ENCODE data around the gene SPATA9. TPM values are rescaled to one million over a fixed set of nuclear protein-coding genes. Genes with fewer than 3 reads are reported as not detected.

Gene SPATA9
- total RNA-seq, 1 experiment from 2014 or later = not detected

DNA sequence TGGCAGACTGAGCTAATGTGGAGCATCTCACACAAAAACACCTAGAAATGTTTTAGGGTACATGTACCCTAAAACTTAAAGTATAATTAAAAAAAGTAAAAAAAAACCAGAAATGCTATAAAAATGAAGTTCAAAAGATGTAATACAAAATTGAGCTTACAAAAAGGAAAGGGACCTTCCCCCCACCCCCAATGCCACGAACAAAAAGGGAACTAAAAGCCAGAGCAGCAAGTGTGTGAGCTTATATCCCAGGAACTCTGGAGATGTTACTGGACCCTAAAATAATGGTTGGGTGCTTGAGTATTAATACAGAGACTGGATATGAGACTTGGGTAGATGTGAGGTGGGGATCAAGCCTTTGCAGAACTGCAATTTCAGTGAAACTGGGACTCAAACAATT, 11.0 kb downstream of the SPATA9 start:
- Histone ChIP-seq H4K20me1 (ENCODE audit: insufficient read depth) (no peaks in the 10 kb centered on the region), H3K9me2 (ENCODE audit: insufficient read depth) (no peaks in the 10 kb centered on the region), H2AFZ (ENCODE audit: low read depth, low read length, poor library complexity, severe bottlenecking) (no peak overlapping the region), H3K27me3 (ENCODE audit: insufficient read depth, low read length) (no peaks in the 10 kb centered on the region), H3K4me2 (ENCODE audit: low read length) (no peak overlapping the region), H3K9me3 (ENCODE audit: control insufficient read depth in 1 of 2, insufficient read depth in 1 of 2, low read depth in 1 of 2, low read length in 2 of 2) (no peaks in the 10 kb centered on the region), H3K36me3 (ENCODE audit: control insufficient read depth in 1 of 2, insufficient read depth in 2 of 2, low read length in 2 of 2) (no peaks in the 10 kb centered on the region), H3K4me1 (ENCODE audit: control insufficient read depth in 1 of 2, insufficient read depth in 2 of 2, low read length in 2 of 2) (no peaks in the 10 kb centered on the region), H3K9ac (ENCODE audit: low read length) (no peak overlapping the region), H3K27ac (ENCODE audit: low read depth, low read length) (no peak overlapping the region), H3K79me2 (ENCODE audit: insufficient read depth, low read length) (no peaks in the 10 kb centered on the region), H3K4me3 (replicated peaks in 1 of 2; ENCODE audit: low read depth in 1 of 2, low read length in 2 of 2) (no peak overlapping the region)
- no peak for TF ChIP-seq POLR2AphosphoS5 (IDR thresholded peaks at IDR 0.05; ENCODE audit: low read depth, low read length)
- no TSS peak for BruUV-seq (replicated peaks)
- ATAC-seq = no peak
- intact Hi-C loops (cut with micrococcal nuclease) = no loop called here
- POLR2A ChIA-PET = no interaction called here
- no peak for DNase-seq (ENCODE audit: low read depth, low spot score)
- CTCF ChIA-PET = no interaction called here
- RAD21 ChIA-PET (ENCODE audit: low non-redundant PET in 1 of 2, low total read pairs in 2 of 2, uncharacterized antibody in 2 of 2, unreplicated experiment in 2 of 2) = no interaction called here

DNA sequence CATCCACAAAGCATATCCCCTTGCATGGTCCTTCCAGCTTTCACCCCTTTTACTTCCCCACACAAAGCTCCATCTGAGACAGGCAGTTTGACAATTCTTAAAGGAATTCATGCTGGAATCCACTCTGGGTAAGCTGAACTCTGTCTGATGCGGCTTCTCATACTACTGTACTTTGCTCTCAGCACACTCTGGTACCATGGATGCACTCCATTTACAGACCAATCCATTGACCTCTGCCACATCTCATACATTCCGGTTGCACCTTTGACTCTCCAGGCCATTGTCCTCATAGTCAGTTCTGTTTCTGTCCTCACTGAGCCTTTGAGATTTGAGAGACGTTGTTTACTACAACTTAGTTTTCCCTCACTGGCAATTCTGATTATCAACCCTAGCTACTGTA, 12.2 kb downstream of the SPATA9 start:
- Histone ChIP-seq H3K9me2 (ENCODE audit: insufficient read depth) (no peaks in the 10 kb centered on the region), H4K20me1 (ENCODE audit: insufficient read depth) (no peaks in the 10 kb centered on the region), H3K79me2 (ENCODE audit: insufficient read depth, low read length) (no peaks in the 10 kb centered on the region), H3K4me2 (ENCODE audit: low read length) (no peak overlapping the region), H3K9ac (ENCODE audit: low read length) (no peak overlapping the region), H3K4me3 (replicated peaks in 1 of 2; ENCODE audit: low read depth in 1 of 2, low read length in 2 of 2) (no peak overlapping the region), H3K27ac (ENCODE audit: low read depth, low read length) (no peak overlapping the region), H3K36me3 (ENCODE audit: control insufficient read depth in 1 of 2, insufficient read depth in 2 of 2, low read length in 2 of 2) (no peaks in the 10 kb centered on the region), H2AFZ (ENCODE audit: low read depth, low read length, poor library complexity, severe bottlenecking) (no peak overlapping the region), H3K9me3 (ENCODE audit: control insufficient read depth in 1 of 2, insufficient read depth in 1 of 2, low read depth in 1 of 2, low read length in 2 of 2) (no peaks in the 10 kb centered on the region), H3K4me1 (ENCODE audit: control insufficient read depth in 1 of 2, insufficient read depth in 2 of 2, low read length in 2 of 2) (no peaks in the 10 kb centered on the region), H3K27me3 (ENCODE audit: insufficient read depth, low read length) (no peaks in the 10 kb centered on the region)
- intact Hi-C loops (cut with micrococcal nuclease) = no loop called here
- ATAC-seq (no peak), DNase-seq (ENCODE audit: low read depth, low spot score) (no peak)
- TF ChIP-seq, protein P1, sequence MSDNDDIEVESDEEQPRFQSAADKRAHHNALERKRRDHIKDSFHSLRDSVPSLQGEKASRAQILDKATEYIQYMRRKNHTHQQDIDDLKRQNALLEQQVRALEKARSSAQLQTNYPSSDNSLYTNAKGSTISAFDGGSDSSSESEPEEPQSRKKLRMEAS (IDR thresholded peaks at IDR 0.05) = no peak
- TF ChIP-seq CBX3 (IDR thresholded peaks at IDR 0.05; ENCODE audit: low read depth) (no peak), CEBPB (IDR thresholded peaks at IDR 0.05; ENCODE audit: low read depth) (no peak), EZH2 (IDR thresholded peaks at IDR 0.05) (no peak)
- POLR2A ChIA-PET = no interaction called here
- RAD21 ChIA-PET (ENCODE audit: low non-redundant PET in 1 of 2, low total read pairs in 2 of 2, uncharacterized antibody in 2 of 2, unreplicated experiment in 2 of 2) = no interaction called here
- CTCF ChIA-PET = no interaction called here
- no TSS peak for BruUV-seq (replicated peaks)

Measured in HCT116 (cell line).